Prostate gland (tissue), 2 donors: ENCODE measurements around the gene FOXP1.

ENCODE experiments used
- CTCF ChIP-seq, 4 experiments: fragments of 200-600 bp in 2 of 4; fragments of 450-650 bp in 2 of 4; sonication (generic) in 2 of 4; IDR thresholded peaks; 1 replicate in 3 of 4; 2 replicates in 1 of 4; pipeline ENCODE4 v1.5.1; 2016 to 2019; ENCODE audit warnings: antibody characterized with exemption in 4 of 4, mild to moderate bottlenecking in 2 of 4, moderate library complexity in 2 of 4
- POLR2A ChIP-seq: fragments of 450-650 bp; IDR thresholded peaks from one replicate; pipeline ENCODE4 v1.6.1; 2016; ENCODE audit warnings: antibody characterized with exemption, mild to moderate bottlenecking

- no peak for TF ChIP-seq POLR2A
- TF ChIP-seq CTCF (IDR thresholded peaks at IDR 0.05) = no peak
These were observed 257.8 kb downstream of the FOXP1 start for GRCh38 chr3:71325715-71326114.
